Right hindlimb (tissue), 1 donor: ENCODE results near the gene MAN1C1.

ENCODE experiments used
- DNase-seq: peaks from one replicate; pipeline ENCODE4 v3.0.0-alpha.2; 2018

Gene MAN1C1

DNA sequence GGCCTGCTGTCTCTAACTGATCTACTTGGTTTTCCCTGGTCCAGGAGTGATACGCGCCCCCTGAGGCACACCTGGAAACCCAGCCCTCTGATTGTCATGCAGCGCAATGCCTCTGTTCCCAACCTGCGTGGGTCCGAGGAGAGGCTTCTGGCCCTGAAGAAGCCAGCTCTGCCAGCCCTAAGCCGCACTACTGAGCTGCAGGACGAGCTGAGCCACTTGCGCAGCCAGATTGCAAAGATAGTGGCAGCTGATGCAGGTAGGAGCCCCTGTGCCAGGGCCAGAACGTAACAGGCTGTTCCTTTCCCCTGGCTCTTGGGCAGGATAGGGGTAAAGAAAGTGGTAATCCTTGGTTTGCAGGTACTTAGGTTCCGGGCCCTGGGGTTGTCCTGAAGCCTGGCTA is 210.0 kb downstream of the MAN1C1 start:
- DNase-seq = no peak

GRCh38 chr1:25828491-25828890 is 211.9 kb downstream of the MAN1C1 start:
- no peak for DNase-seq

DNA sequence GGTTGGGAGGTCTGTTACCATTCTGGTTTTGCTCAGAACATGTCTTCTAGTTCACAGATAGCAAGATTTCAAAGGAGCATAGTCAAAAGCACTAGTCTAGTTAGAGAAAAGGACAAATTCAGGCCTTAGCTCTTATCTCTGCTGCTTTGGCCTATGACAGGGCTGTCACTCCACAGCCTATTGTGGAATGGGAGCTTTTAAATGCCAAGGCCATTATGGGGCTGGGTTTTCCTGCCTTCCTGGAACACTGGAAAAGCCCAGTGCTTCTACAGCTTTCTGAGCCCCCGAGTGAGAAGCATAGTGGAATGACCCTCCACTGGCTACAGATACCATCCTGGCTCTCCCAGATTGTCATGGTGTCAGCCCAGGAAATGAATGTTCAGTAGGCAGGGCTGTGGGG is 212.5 kb downstream of the MAN1C1 start:
- no peak for DNase-seq

- no peak for DNase-seq
These were observed 215.1 kb downstream of the MAN1C1 start for GRCh38 chr1:25831569-25832196.

DNA sequence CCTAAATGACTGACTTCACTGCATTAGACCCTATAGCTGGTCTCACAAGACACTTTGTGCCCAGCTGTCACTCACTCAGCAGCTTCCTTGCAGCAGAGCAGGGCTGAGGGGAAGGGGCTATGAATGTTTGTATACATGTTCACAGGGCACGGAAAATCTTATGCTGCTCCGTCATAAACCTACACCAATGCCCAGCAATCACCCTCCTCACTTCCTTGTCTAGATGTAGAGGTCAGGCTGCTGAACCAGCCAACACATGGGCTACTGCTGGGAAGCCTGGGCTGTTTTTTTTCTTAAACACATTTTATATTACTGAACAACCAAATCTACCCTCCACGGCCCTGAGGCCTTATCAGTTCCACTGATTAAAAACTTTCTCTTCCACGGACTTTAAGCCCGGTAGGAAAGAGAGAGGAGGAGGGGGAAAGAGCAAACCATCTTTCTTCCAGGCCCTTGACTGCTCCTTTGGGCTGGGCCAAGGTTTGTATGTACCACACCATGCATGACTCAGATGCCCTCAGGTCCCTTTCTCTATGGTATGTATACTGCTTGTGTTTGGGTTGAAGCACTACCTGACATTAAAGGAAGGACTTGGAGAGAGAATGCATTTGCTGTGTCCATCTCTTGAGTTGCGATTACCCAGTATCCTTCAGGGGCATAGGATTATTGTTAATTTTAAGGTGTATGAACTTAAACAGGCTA is 215.9 kb downstream of the MAN1C1 start:
- DNase-seq = no peak

DNA sequence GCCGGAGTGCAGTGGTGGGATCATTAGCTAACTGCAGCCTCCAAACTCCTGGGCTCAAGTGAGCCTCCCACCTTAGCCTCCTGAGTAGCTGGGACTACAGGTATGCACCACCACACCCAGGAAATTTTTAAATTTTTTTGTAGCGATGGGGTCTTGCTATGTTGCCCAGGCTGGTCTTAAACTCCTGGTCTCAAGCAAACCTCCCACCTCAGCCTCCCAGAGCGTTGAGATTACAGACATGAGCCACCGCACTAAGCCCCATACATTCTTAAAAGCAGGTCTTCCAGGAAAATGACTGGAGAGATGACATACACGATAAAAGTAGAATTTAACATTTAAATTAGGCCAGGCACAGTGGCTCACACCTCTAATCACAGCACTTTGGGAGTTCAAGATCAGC is 216.6 kb downstream of the MAN1C1 start:
- DNase-seq = no peak
